HepG2 (cell line): ENCODE data around the gene ME3. TPM values are rescaled to one million over a fixed set of nuclear protein-coding genes. Genes with fewer than 3 reads are reported as not detected.

ENCODE experiments used
- ATAC-seq: fragments of 200-7000 bp; cut with Tn5 transposase; 3 replicates; pipeline ENCODE4 v1.9.1; 2020; ENCODE audit warnings: mild to moderate bottlenecking, moderate library complexity
- BruUV-seq: library from RNA; stranded (reverse); fragments of 400-500 nt; replicated peaks from 2 replicates; lab custom pipeline; 2021; lab: Mats Ljungman, UMichigan
- CTCF ChIA-PET: fragments of 300-600 bp; formaldehyde crosslinking; extraction: SDS; loops from one replicate; lab custom pipeline; 2021; ENCODE audit warnings: low total read pairs, inconsistent platforms, low intra/inter-chr PET ratio; lab: Yijun Ruan, JAX
- POLR2A ChIA-PET: fragments of 350-600 bp; sonication (Branson Sonifier 250); formaldehyde crosslinking; loops from one replicate; lab custom pipeline; 2020; ENCODE audit warnings: antibody characterized with exemption, inconsistent platforms; lab: Yijun Ruan, JAX
- DNase-seq: peaks from one replicate; pipeline ENCODE4 v3.0.0-alpha.2; 2015; ENCODE audit warnings: low spot score
- FAIRE-seq: peaks from 3 replicates; lab custom pipeline; 2011; peaks lifted over from hg19 to GRCh38; lab: Jason Lieb, UNC
- H2AFZ ChIP-seq: one replicate; pipeline ENCODE4 v1.6.1; 2011; ENCODE audit warnings: low read length, inconsistent platforms
- H3K27ac ChIP-seq: fragments of 300-600 bp; 3 replicates; pipeline ENCODE4 v1.8.0; 2011; ENCODE audit warnings: mixed run types, mild to moderate bottlenecking, mixed read lengths, low read length, inconsistent platforms; ENCODE audit not compliant: insufficient read depth; ENCODE audit errors: extremely low read length
- H3K27me3 ChIP-seq, 2 experiments: fragments of 200-600 bp in 1 of 2; 2 replicates in 1 of 2; 3 replicates in 1 of 2; pipeline versions ENCODE4 v1.6.0 to v1.8.0; 2011; ENCODE audit warnings: low read length in 2 of 2, mild to moderate bottlenecking in 2 of 2, moderate library complexity in 2 of 2, inconsistent platforms in 1 of 2; ENCODE audit not compliant: insufficient read depth in 2 of 2, control insufficient read depth in 1 of 2
- H3K36me3 ChIP-seq, 2 experiments: fragments of 200-600 bp in 1 of 2; replicated peaks in 1 of 2; 2 replicates in 1 of 2; 3 replicates in 1 of 2; pipeline versions ENCODE4 v1.5.1 to v1.8.0; 2011; ENCODE audit warnings: low read length in 2 of 2, inconsistent platforms in 1 of 2; ENCODE audit not compliant: insufficient read depth in 2 of 2, control insufficient read depth in 1 of 2
- H3K4me1 ChIP-seq: 2 replicates; pipeline ENCODE4 v1.5.1; 2012; ENCODE audit warnings: low read length, inconsistent platforms; ENCODE audit not compliant: insufficient read depth
- H3K4me2 ChIP-seq: 2 replicates; pipeline ENCODE4 v1.6.0; 2011; ENCODE audit warnings: low read depth, low read length, inconsistent platforms
- H3K4me3 ChIP-seq, 3 experiments: fragments of 200-600 bp in 1 of 3; sonication (generic), shearing (Covaris generic) in 1 of 3; replicated peaks in 1 of 3; 2 replicates each; pipeline ENCODE4 v1.5.1; 2011 to 2016; ENCODE audit warnings: low read length in 3 of 3, inconsistent platforms in 2 of 3, low read depth in 2 of 3, mild to moderate bottlenecking in 2 of 3, control low read depth in 1 of 3, mixed read lengths in 1 of 3; ENCODE audit not compliant: insufficient read depth in 1 of 3
- H3K79me2 ChIP-seq: one replicate; pipeline ENCODE4 v1.6.1; 2011; ENCODE audit warnings: low read length, inconsistent platforms; ENCODE audit not compliant: insufficient read depth
- H3K9ac ChIP-seq: 2 replicates; pipeline ENCODE4 v1.6.0; 2011; ENCODE audit warnings: mild to moderate bottlenecking, low read depth, low read length, inconsistent platforms; ENCODE audit not compliant: insufficient read depth
- H3K9me3 ChIP-seq: 2 replicates; pipeline ENCODE4 v1.5.1; 2012; ENCODE audit warnings: mild to moderate bottlenecking, low read length
- H4K20me1 ChIP-seq: 2 replicates; pipeline ENCODE4 v1.6.0; 2011; ENCODE audit warnings: inconsistent platforms, mild to moderate bottlenecking, low read length, moderate library complexity; ENCODE audit not compliant: insufficient read depth
- BORCS8-MEF2B ChIP-seq: sonication (generic); formaldehyde crosslinking; IDR thresholded peaks from 2 replicates; pipeline ENCODE4 v1.8.0; 2022; ENCODE audit warnings: mild to moderate bottlenecking, missing genetic modification reagents
- HIVEP1 ChIP-seq: sonication (generic); formaldehyde crosslinking; IDR thresholded peaks from 2 replicates; pipeline ENCODE4 v1.4.0; 2020; ENCODE audit warnings: mild to moderate bottlenecking, missing genetic modification reagents
- JUND ChIP-seq: sonication (generic); formaldehyde crosslinking; IDR thresholded peaks from 2 replicates; pipeline ENCODE4 v1.8.0; 2022; ENCODE audit warnings: mild to moderate bottlenecking, missing genetic modification reagents
- KLF13 ChIP-seq: sonication (generic); formaldehyde crosslinking; IDR thresholded peaks from 2 replicates; pipeline ENCODE4 v1.4.0; 2020; ENCODE audit warnings: mild to moderate bottlenecking, missing genetic modification reagents
- MAX ChIP-seq: IDR thresholded peaks from 2 replicates; pipeline ENCODE4 v1.6.1; 2012; ENCODE audit warnings: inconsistent platforms
- NFKB2 ChIP-seq: sonication (generic); formaldehyde crosslinking; IDR thresholded peaks from 2 replicates; pipeline ENCODE4 v1.4.0; 2020; ENCODE audit warnings: missing genetic modification reagents, borderline replicate concordance
- SP140L ChIP-seq: sonication (generic); formaldehyde crosslinking; IDR thresholded peaks from 2 replicates; pipeline ENCODE4 v1.4.0; 2020; ENCODE audit warnings: missing genetic modification reagents, borderline replicate concordance
- SP5 ChIP-seq: IDR thresholded peaks from 2 replicates; pipeline ENCODE4 v1.6.1; 2016; ENCODE audit warnings: low read depth, borderline replicate concordance
- SPEN ChIP-seq: sonication (generic); formaldehyde crosslinking; IDR thresholded peaks from 2 replicates; pipeline ENCODE4 v1.5.1; 2020; ENCODE audit warnings: low read depth, mild to moderate bottlenecking, missing genetic modification reagents
- SRSF1 ChIP-seq: fragments of 200-400 bp; formaldehyde crosslinking; optimal IDR thresholded peaks from 2 replicates; pipeline ENCODE3; 2017; ENCODE audit warnings: mild to moderate bottlenecking, low read depth, low read length, moderate library complexity
- TAF1 ChIP-seq: sonication (generic); formaldehyde crosslinking; IDR thresholded peaks from 2 replicates; pipeline ENCODE4 v1.4.0; 2020; ENCODE audit warnings: missing genetic modification reagents
- ZNF335 ChIP-seq: sonication (generic); formaldehyde crosslinking; IDR thresholded peaks from 2 replicates; pipeline ENCODE4 v1.4.0; 2020; ENCODE audit warnings: missing genetic modification reagents
- ZNF512 ChIP-seq: sonication (generic); formaldehyde crosslinking; IDR thresholded peaks from 2 replicates; pipeline ENCODE4 v1.4.0; 2020; ENCODE audit warnings: mild to moderate bottlenecking, missing genetic modification reagents
- ZNF644 ChIP-seq: IDR thresholded peaks from 2 replicates; pipeline ENCODE4 v1.6.1; 2016; ENCODE audit warnings: low read depth
- ZNF775 ChIP-seq: sonication (generic); formaldehyde crosslinking; IDR thresholded peaks from 2 replicates; pipeline ENCODE4 v1.4.0; 2020; ENCODE audit warnings: missing genetic modification reagents, mild to moderate bottlenecking, moderate library complexity, borderline replicate concordance
- WGBS: methylation state at CpG from one replicate; pipeline ENCODE4 v1.1.6; 2017; ENCODE audit warnings: low lambda C conversion rate; 5-methylcytosine and 5-hydroxymethylcytosine counted together
- in situ Hi-C: cut with HindIII; loops from 2 replicates; pipeline ENCODE4 v1.10.0; 2017; ENCODE audit warnings: low pct_unique_long_range_greater_than_20kb; ENCODE audit not compliant: extremely low pct_ligation_motif_present
- intact Hi-C: fragments of 100-400 bp; cut with micrococcal nuclease; formaldehyde crosslinking; loops from one replicate; pipeline ENCODE4 v1.10.0; 2022; ENCODE audit not compliant: unreplicated experiment
- polyA plus RNA-seq, 8 experiments: library from polyadenylated mRNA; depleted of rRNA in 3 of 8; stranded (reverse) in 7 of 8; unstranded in 1 of 8; fragments of >200 nt; fragmentation: Illumina TruSeq in 4 of 8; extraction: Trizol in 4 of 8; gene quantifications; 2 replicates each; pipeline versions ENCODE4 v1.2.1 to v1.2.3, GENCODE V29; 2011 to 2016; ENCODE audit warnings: low read depth in 4 of 8, missing spikeins in 1 of 8, mixed read lengths in 1 of 8; ENCODE audit not compliant: insufficient read depth in 1 of 8
- total RNA-seq, 5 experiments: library from RNA; depleted of rRNA; stranded (reverse); fragments of >200 nt; fragmentation: Illumina TruSeq; extraction: Trizol; gene quantifications; 2 replicates each; pipeline ENCODE4 v1.2.3, GENCODE V29; 2016; ENCODE audit warnings: low read depth in 1 of 5

ME3 gene
- total and polyA plus RNA-seq, 2 of the 13 experiments (the other 11 are each of a cell fraction or from before 2014, with no cell fraction given), result not detected

- no peaks in the 10 kb centered on the region for H3K36me3 ChIP-seq
- H3K27me3 ChIP-seq, result peaks cover 6 to 66% of the 10 kb centered on the region in 2 experiments
- 57% methylated on average over 6 of the region's 8 CpGs for WGBS
- no peak overlapping the region for H3K27ac ChIP-seq
- no peaks in the 10 kb centered on the region for H3K79me2 ChIP-seq
- in situ Hi-C loops, result no loop called here
- no peak overlapping the region for H3K9ac ChIP-seq
- no peak for DNase-seq
- no peak overlapping the region for H3K4me2 ChIP-seq
- no peak for ATAC-seq
- POLR2A ChIA-PET, result no interaction called here
- CTCF ChIA-PET, result no interaction called here
- H3K4me1 ChIP-seq, result peaks cover 13% of the 10 kb centered on the region; the same call in 1 of the 2 replicates
- H4K20me1 ChIP-seq, result no peaks in the 10 kb centered on the region
- no peaks in the 10 kb centered on the region for H3K9me3 ChIP-seq
- no peak for FAIRE-seq
- no TSS peak for BruUV-seq
- no peak for TF ChIP-seq ZNF775
- TF ChIP-seq SP140L, result no peak
- no peak for TF ChIP-seq SPEN
- no peak overlapping the region for H2AFZ ChIP-seq
- no peak overlapping the region for H3K4me3 ChIP-seq
- intact Hi-C loops, result no loop called here
Observed at GRCh38 chr11:86673055-86673843, 833 bp upstream of the ME3 start.

GRCh38 chr11:86671531-86672006 lies 847 bp downstream of the ME3 start:
- Histone ChIP-seq H3K27me3 (peaks cover 4 to 57% of the 10 kb centered on the region in 2 experiments), H3K9ac (peak overlapping the region; percentile 36; the same call in 1 of the 2 replicates), H2AFZ (no peak overlapping the region), H3K4me2 (peak overlapping the region; percentile 79), H3K27ac (no peak overlapping the region), H3K4me3 (peak overlapping the region; percentile 36 to 72 (median 56); a peak in 4 of 6 replicates), H3K79me2 (no peaks in the 10 kb centered on the region), H3K36me3 (no peaks in the 10 kb centered on the region), H3K4me1 (peaks cover 13% of the 10 kb centered on the region; the same call in 1 of the 2 replicates), H4K20me1 (no peaks in the 10 kb centered on the region), H3K9me3 (no peaks in the 10 kb centered on the region)
- FAIRE-seq (no peak), ATAC-seq (peak; percentile 60), DNase-seq (no peak)
- WGBS, result 22% methylated on average over 8 of the region's 33 CpGs
- BruUV-seq, result no TSS peak
- ChIA-PET POLR2A (no interaction called here), CTCF (no interaction called here)
- intact Hi-C loops (no loop called here), in situ Hi-C loops (no loop called here)
- TF ChIP-seq ZNF335 (CRISPR knock-in tag) (no peak), JUND (no peak), TAF1 (CRISPR knock-in tag) (no peak), SP5 (CRISPR knock-in tag) (no peak), HIVEP1 (CRISPR knock-in tag) (peak; percentile 8; the same call in 1 of the 2 replicates), SRSF1 (no peak), ZNF644 (no peak), NFKB2 (CRISPR knock-in tag) (no peak), ZNF512 (no peak), MAX (0 out of 2 replicates have a peak, but pooled peaks have one; percentile 10), BORCS8-MEF2B (CRISPR knock-in tag) (no peak), KLF13 (CRISPR knock-in tag) (no peak)
